HG03457 (cell line): ENCODE measurements around the gene CELSR1.

ENCODE experiments used
- ATAC-seq: cut with Tn5 transposase; IDR thresholded peaks from one replicate; pipeline ENCODE4 v1.9.1; 2021; ENCODE audit warnings: moderate number of reproducible peaks; ENCODE audit not compliant: unreplicated experiment

The CELSR1 gene

DNA sequence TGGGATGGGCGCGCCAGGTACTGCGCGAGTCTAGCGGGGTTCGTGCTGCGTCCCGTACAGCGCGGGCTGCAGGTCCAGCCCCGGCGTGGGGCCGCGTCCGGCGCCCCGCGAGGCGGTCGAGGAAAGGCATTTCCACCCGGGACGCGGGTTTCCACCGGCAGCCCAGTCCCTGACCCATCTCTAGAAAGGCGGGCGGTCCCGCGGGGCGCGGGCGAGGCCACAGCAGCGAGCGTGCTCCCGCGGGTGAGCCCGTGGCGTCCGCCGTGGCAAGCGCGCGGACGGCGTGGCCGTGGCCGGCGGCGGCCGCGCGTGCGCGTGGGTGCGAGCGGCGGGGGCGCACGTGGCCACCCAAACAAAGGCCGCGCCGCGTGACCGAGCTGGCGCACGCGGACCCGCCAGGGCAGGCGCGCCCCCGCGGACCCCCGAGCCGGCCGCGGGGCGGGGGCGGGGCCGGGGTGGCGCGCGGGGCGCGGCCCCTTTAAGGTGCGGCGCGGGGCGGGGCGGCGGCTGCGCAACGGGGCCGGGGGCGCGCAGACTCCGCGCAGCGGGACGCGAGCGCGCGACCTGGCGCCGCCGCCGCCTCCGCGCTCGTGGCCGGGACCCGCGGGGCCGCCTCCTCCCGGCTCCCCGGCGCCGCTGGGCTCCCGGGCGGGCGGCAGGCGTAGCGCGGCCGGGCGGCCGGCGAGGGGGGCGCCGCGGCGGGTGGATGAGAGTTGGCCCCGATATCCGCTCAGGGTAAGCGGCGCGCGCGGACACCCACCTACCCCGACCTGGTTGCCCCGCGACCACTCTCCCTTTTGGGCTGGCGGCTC is 39.3 kb upstream of the CELSR1 start:
- ATAC-seq, result no peak

DNA sequence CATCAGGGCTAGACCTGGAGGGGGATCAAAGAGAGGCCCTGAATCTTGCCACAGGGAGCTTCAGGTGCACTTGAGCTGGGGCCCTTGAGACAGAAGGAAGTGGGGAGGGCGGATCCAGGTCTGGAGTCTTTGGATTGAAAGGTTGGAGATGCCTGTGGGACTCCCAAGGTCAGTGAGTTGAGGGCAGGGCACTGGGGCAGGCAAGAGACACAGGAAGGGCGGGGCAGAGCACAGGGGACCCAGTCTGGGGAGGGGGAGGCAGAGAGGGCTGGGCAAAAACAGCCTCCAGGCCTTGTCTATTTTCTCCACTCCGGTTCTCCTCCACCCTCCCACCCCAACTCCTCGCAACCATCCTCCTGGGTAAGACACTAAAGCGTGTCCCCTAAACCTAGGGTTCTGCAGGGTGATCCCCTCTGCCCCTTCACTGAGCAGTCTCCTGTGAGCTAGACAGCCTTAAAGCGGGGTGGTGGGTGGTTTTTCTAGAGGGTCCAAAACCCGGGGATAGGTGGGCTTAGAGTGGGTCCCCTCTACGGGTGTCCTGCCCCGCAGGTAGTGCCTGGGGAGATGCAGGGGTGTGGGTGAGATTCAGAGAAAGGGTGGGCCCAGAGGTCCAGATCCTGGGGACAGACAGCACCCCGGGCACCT is 38.6 kb upstream of the CELSR1 start:
- no peak for ATAC-seq

DNA sequence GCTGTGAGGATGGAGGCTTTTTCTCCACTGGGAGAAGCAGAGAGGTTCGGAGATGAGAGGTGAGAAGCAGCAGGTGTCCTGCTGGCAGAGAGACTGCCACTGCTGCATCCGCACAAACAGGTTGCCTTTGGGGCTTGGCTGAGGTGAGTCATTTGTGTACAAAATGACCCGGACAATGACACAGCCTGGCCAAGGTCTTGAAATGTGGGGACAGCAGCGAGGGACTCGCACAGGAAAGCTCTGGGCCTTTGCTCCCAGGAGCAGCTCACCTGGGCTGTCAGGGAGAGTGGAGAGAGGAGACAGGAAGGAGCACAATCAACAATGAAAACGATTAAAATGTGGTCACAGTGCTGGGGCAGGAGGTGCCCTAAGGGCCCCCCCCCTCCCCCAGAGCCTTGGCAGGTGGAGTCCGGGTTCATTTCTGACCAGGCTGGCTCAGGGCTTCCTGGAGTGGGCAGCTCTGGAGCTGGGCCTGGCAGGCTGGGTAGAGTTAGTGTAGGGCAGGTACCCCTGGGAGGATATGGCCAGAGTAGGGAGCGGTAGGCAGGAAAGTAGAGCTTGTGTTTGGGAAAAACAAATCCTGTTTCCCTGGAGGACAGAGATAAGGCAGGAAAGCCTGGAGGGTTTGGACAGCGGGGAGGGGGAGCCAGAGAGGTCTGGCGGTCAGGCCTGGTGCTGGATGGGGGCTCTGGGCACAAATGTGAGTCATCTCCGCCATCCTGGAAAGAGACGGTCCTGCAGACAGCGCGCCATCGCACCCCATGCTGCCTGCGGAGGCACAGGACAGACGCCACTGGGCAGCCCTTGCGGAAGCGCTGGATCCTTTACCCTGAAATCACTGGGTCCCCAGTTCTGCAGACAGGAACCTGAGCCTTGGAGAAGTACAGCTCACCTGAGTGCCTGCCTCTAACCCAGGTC is 37.8 kb upstream of the CELSR1 start:
- no peak for ATAC-seq

DNA sequence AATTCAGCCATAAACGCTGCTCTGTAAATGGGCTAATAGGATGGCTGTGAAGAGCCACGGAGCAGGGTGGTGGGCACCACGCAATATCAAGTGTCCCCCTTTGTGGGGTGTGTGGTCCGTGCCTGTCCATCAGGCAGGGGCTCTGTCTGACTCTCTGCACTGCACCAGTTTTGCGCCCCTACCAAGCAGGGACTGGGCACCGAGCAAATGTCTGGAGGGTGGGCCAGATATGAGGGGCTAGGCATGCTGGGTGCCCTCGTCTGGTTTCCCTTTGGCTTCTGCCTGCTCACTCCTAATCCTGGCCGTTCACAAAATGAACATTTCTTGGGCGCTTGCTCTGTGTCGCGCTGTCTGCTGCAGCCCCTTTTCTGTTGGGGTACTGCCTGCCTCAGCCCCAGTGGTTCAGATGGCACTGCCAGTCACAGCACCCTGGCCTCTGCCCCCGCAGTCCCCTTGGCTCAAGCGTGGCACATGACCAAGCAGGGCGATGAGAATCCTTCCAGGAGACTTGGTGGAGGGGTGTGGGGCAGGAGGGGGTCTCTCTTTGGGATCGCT is 37.1 kb upstream of the CELSR1 start:
- no peak for ATAC-seq

DNA sequence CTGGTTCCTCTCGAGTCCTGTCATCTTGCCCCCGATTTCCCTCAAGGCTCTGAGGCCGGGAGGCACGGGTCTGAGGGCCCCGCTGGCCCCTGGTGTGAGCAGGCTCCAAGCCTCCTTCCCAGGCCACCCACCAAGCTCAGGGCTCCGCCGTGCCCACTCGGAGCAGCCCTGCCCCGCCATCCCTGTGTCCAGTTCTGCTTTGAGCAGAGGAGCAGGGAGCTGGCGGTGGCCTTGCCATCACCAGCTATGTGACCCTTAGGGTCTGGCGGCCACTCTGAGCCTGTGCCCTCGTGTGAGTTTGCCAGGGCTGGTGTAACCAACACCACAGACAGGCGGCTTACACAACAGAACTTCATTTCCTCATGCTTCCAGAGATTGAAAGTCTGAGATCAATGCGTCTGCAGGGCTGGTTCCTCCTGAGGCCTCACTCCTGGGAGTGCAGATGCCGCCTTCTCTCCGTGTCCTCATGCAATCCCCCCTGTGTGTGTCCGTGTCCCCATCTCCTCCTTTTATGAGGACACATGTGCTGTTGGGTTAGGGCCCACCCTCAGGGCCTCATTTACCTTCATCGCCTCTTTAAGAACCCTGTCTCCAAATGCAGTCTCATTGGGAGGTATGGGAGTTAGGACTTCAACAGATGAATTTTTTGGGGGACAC is 36.5 kb upstream of the CELSR1 start:
- no peak for ATAC-seq

DNA sequence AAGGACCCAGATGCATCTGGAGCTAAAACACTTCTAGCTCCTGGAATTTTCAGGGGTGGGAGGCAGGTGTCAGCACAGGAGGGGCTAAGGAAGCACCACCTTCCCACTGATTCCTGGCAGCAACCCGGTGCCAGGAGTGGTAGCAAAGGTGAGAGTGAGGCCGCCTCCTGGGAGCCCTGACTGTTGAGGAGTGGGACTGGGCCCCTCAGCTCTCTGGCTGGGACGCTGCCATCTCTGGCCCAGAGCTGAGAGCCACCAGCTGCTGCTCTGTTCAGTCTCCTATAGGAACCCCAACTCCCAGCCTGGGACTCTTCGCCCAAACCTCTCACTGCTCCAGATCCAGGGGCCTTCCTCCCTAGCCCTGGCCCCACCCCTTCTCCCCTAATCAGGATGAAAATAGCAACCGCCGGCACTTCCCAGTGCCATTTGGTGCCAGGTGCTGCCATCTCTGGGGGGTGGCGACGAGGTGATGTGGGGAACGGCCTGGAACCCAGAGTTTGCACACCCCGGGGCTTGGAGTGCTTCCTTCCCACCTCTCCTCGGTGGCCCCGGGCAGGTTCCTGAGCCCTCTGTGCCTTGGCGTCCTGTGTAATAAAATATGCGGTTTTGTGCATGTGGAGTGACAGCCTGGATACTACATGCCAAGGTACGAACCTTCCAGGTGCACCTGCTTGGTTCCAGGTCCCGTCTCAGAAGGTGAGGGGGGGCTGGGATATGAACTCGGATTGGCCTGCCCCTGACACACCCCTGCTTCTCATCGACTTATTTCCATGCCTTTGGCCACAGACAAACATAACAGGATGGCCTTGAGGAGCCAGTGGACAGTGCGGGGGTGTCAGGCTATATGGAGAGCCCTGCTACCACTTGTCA is 35.7 kb upstream of the CELSR1 start:
- ATAC-seq, result no peak

DNA sequence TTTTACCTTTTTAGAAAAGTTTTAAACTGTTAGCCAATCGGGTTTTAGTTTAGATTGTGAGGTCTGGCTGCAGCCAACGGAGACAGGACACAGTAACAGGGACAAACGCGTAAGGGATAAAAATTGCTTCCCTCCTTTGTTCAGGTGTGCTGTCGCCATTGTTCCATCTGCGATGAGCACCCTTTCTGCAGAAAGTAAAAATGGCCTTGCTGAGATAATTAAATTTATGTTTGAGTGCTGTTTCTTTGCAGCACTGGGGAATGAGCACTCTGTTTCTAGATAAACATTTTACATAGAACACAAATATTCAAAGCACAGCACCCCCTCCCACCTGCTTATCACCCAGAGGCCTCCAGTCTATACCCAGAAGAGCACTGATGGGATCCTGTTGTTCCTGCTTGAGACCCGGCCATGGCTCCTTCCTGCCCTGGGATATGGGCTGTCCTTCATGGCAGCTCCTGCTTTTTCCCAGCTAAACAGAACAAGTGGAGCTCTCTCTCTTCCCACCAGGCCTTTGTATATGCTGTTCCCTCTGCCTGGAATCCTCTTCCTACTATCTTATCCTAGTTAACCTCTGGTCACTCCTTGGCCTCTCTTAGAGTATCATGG is 34.3 kb upstream of the CELSR1 start:
- ATAC-seq, result no peak

DNA sequence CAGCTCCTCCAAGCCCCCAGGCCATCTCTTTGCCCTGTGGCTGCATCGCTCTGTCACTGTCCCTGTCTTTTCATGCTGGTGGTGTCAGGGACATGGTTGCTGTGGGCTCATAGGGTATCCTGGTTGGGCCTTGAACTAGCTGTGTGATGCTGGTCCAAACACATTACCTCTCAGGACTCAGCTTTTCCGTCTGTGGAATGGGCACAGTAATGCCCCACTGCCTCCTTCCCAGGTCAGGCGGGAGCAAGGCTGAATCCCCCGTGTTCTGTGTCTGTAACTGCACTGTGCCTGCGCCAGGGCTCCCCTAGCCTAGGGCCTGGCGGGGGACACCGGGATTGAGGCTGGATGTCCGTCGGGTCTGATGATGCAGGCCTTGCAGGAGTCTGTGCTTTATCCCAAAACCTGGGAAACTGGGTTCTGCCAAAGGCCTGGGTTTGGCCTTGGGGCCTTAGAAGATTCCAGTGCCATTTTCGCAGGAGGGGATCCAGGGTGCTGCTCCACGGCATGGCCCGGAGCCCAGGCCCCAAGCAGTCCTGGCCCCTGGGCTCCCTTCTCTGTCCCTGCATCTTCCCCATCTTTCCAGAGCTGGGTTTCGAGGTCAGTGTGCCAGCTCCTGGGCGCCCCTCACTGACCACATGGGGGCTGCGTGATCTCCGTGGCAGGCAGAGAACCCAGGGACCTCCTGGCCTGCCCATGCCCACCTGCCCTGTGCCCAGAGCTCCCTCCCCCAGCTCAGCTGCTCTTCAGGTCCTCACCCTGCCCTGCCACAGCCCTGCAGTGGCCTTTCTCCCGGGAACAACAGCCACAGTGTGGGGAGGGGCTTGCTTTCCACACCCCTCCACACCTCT is 32.7 kb upstream of the CELSR1 start:
- ATAC-seq, result no peak

DNA sequence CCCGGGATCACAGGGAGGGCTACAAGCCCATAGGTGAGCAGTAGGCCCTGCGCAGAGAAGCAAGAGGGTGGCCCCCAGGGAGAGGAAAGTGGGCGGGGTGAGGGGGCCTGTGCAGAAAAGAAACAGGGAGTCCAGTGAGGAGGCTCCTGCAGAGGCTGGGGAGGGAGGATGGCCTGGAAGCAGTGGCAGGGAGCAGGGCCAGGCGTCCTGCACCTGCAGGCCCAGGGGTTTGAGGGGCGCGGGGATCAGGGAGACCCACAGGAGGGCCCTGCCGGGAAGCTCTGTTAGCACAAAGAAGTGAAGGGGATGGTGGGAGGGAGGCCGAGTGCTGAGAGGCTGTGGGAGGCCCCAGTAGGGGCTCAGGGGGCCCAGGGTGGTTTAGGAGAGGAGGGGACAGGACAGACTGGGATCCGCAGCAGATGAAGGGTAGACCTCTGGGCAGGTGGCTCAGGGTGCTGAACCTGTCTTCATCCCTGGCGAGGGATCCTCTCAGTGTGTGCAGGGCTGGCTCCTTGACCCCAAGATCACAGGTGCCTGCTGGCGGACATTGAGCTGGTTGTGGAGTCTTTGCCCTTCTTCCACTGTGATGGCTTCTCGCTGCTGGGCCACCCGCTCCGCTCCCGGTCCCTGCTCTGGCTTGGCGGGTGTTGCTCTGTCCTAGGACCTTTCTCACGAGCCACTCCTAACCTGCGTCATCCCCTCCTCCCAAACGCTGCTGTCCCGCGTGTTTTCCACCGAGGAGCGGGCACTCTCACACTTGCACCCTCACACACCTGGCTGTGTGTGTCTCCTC is 31.8 kb upstream of the CELSR1 start:
- ATAC-seq, result no peak

DNA sequence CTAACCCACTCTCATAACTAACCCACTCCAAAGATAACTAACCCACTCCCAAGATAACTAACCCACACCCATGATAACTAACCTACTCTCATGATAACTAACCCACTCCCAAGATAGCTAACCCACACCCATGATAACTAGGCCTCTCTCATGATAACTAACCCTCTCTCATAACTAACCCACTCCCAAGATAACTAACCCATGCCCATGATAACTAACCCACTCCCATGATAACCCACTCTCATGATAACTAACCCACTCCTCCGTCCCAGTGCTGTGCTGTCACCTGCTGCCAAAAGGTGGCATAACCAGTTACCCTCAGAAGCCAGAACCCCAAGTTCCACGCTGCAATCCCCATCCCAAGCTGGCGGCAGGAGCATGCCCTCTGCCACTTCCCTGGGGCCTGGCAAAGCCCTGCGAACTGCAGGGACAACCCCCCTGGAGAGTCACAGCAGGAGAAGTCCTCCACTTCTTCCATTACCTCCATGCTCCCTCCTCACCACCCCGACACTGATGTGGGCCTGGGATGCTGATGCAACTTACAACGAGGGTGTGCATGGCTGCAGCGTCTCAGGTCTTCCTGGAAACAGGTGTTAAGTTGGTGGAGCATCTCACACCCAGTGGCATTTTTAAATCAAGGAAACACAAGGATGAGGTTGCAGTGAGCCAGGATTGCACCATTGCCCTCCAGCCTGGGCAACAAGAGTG is 30.8 kb upstream of the CELSR1 start:
- ATAC-seq, result no peak

DNA sequence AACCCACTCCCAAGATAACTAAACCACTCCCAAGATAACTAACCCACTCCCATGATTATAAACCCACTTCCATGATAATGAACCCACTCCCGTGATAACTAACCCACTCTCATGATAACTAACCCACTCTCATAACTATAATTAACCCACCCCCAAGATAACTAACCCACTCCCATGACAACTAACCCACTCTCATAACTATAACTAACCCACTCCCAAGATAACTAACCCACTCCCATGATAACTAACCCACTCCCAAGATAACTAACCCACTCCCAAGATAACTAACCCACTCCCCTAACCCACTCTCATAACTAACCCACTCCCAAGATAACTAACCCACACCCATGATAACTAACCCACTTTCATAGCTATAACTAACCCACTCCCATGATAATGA is 30.1 kb upstream of the CELSR1 start:
- no peak for ATAC-seq

DNA sequence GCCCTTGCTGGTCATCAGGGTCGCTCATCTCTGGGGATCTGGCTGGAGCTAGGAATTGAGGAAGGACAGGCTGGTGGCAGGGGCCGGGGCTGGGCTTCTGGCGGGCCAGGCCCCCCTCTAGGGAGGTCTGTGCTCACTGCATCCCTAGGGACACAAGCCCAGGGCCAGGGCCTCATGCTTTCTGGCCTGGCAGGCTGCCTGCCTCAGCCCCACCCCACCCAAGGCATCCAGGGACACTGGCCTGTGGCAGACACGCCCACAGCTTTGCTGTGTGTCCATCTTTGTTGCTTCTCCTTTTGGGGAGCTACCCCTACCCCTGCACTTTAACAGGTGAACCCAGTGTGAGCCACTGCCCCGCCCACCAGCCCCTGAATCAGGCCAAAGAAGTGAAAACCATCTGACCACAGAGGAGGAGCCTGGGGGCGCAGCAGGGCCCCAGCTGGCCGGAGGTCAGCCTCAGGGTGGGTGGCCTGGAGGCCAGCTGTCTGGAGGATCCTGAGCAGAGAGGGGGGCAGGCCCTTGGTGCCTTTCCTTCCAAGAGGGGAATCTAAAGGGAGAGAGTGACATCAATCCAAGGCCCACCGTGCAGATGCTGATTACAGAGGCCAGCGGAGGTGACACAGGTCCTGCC is 26.8 kb upstream of the CELSR1 start:
- ATAC-seq, result no peak

DNA sequence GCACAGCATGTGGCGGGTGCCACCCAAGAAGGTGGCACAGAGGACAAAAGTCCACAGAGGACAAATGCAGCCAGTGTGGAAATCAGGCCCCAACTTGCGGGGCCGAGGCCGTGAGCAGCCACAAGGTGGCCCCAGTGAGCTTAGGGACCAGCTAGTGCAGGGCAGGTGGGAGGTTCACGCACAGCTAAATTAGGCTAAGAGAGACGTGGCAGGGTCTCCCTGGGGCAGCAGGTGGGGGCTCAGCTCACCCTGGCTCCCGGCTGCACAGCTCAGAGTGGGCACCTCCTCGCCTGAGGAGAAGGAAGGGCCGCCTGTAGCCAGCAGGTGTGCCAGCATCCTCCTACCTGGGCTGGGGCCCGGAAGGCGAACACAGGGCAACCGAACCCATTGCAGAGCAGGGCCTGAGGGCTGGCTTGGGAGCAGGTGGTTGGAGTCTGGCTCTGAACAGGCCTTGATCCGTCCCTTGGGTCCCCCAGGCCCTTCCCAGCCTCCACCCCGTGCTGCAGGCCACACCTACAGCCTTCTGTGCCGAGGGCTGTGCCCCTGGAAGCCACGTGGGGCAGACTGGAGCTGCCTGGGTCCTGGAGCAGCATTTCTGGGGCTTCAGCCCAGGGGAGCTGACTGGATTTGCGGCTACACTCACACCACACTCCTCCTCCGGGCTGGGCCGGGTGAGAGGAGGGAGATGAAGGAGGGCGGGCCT is 26.1 kb upstream of the CELSR1 start:
- ATAC-seq, result no peak

DNA sequence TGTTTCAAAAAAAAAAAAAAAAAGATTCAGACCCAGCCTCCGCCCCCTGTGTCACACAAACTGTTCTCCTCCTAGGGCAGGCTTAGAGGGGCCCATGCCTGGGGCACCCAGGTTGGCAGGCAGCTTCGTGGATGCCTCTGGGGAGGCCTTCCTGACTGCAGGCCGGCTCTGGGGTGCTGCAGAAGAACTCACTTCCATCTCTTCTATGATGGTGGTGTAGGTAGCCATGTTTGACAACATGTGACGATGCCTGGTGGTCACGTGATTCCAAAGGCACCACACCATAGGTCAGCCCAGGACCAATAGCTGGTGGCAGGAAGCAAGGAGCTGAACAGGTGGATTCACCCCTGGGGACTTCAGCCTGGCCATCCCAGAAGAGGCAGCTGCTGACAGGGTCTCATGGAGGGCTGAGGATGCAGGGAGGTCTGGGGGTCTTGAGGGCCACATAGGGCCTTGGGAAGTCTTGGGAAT is 24.1 kb upstream of the CELSR1 start:
- no peak for ATAC-seq

DNA sequence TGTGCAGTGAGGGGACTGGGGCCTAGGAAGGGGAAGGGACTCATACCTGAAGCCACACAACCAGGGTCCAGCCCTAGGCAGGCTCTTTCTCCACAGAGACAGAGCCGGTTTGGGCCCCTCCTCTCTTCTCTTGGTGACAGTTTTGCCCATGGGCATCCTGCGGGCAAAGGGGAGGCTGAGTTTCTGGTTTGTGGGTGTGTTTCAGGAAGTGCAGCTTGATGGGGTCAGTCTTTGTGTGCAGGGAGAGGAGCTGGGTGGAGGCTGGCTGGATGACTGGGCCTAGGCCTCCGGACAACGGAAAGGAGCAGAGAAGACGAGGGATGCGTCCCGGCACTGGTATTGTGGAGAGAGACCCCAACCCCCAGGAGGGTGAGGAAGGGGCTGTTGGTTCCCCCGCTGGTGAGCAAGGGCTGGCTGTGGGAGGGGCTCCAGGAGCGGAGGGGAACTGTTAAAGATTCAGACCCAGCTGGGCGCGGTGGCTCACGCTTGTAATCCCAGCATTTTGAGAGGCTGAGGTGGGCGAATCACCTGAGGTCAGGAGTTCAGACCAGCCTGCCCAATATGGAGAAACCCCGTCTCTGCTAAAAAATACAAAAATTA is 23.4 kb upstream of the CELSR1 start:
- ATAC-seq, result no peak
